Fibroblast of lung (primary cell): Measurements from ENCODE around the gene LCE3C. TPM values are rescaled to one million over a fixed set of nuclear protein-coding genes. Genes with fewer than 3 reads are reported as not detected.

Experiments
- DNase-seq, 2 donors: peaks; one replicate each; pipeline versions ENCODE4 v3.0.0 to v3.0.0-alpha.2; 2010; ENCODE audit warnings: low read depth in 2 of 2
- H2AFZ ChIP-seq: 2 replicates; pipeline ENCODE4 v1.5.1; 2012; ENCODE audit warnings: low read length, control low read depth, inconsistent platforms
- H3K27ac ChIP-seq: 2 replicates; pipeline ENCODE4 v1.5.1; 2011; ENCODE audit warnings: low read length, control low read depth; ENCODE audit not compliant: insufficient read depth
- H3K27me3 ChIP-seq: 2 replicates; pipeline ENCODE4 v1.5.1; 2011; ENCODE audit warnings: mild to moderate bottlenecking, low read length; ENCODE audit not compliant: control insufficient read depth, insufficient read depth
- H3K36me3 ChIP-seq: 2 replicates; pipeline ENCODE4 v1.5.1; 2011; ENCODE audit warnings: low read length; ENCODE audit not compliant: control insufficient read depth, insufficient read depth
- H3K4me1 ChIP-seq: 2 replicates; pipeline ENCODE4 v1.5.1; 2011; ENCODE audit warnings: low read length; ENCODE audit not compliant: control insufficient read depth, insufficient read depth; ENCODE audit errors: extremely low read depth
- H3K4me2 ChIP-seq: 2 replicates; pipeline ENCODE4 v1.5.1; 2011; ENCODE audit warnings: low read length, control low read depth; ENCODE audit not compliant: insufficient read depth; ENCODE audit errors: extremely low read depth
- H3K4me3 ChIP-seq, 4 experiments: fragments of 200-600 bp in 1 of 4; sonication (generic) in 1 of 4; replicated peaks in 1 of 4; 2 replicates each; pipeline ENCODE4 v1.5.1; 2011 to 2016; ENCODE audit warnings: low read length in 4 of 4, low read depth in 3 of 4, mild to moderate bottlenecking in 3 of 4, control low read depth in 2 of 4, inconsistent platforms in 1 of 4, mixed read lengths in 1 of 4; ENCODE audit not compliant: insufficient read depth in 1 of 4; ENCODE audit errors: control extremely low read depth in 1 of 4
- H3K79me2 ChIP-seq: 2 replicates; pipeline ENCODE4 v1.5.1; 2012; ENCODE audit warnings: mild to moderate bottlenecking, low read length, inconsistent platforms; ENCODE audit not compliant: control insufficient read depth, insufficient read depth
- H3K9ac ChIP-seq: 2 replicates; pipeline ENCODE4 v1.5.1; 2011; ENCODE audit warnings: mild to moderate bottlenecking, low read length, control low read depth; ENCODE audit not compliant: insufficient read depth
- H3K9me3 ChIP-seq: 2 replicates; pipeline ENCODE4 v1.5.1; 2012; ENCODE audit warnings: low read depth, low read length; ENCODE audit not compliant: control insufficient read depth, insufficient read depth
- H4K20me1 ChIP-seq: 2 replicates; pipeline ENCODE4 v1.5.1; 2011; ENCODE audit warnings: low read length; ENCODE audit not compliant: control insufficient read depth, insufficient read depth; ENCODE audit errors: extremely low read depth
- CTCF ChIP-seq, 2 donors: IDR thresholded peaks in 1 of 2; conservative IDR thresholded peaks in 1 of 2; 1 replicate in 1 of 2; 2 replicates in 1 of 2; pipeline ENCODE4 v1.5.1; 2011 to 2012; ENCODE audit warnings: low read length in 2 of 2, control low read depth in 1 of 2, inconsistent platforms in 1 of 2, low read depth in 1 of 2, mild to moderate bottlenecking in 1 of 2
- EZH2 ChIP-seq: IDR thresholded peaks from 2 replicates; pipeline ENCODE4 v1.5.1; 2012; ENCODE audit warnings: low read length, control low read depth, mild to moderate bottlenecking; ENCODE audit errors: missing control alignments
- polyA minus RNA-seq: library from RNA; depleted of rRNA, polyadenylated mRNA; stranded (reverse); fragments of >200 nt; gene quantifications from 2 replicates; pipeline ENCODE4 v1.2.3, GENCODE V29; 2011; ENCODE audit warnings: low replicate concordance
- polyA plus RNA-seq, 2 donors: library from polyadenylated mRNA; depleted of rRNA in 1 of 2; stranded (reverse) in 1 of 2; unstranded in 1 of 2; fragments of >200 nt; gene quantifications; 2 replicates each; pipeline ENCODE4 v1.2.1, GENCODE V29; 2011 to 2012; ENCODE audit warnings: missing spikeins in 1 of 2
- total RNA-seq: library from RNA; depleted of rRNA; stranded (reverse); fragments of >200 nt; gene quantifications from 2 replicates; pipeline ENCODE4 v1.2.1, GENCODE V29; 2014

LCE3C gene
- total RNA-seq (not detected in 2 replicates), polyA plus RNA-seq (not detected in 2 replicates), polyA minus RNA-seq (not detected in 2 replicates)
- not detected in 2 replicates for polyA plus RNA-seq (2012)

GRCh38 chr1:152599934-152600333, at the start of gene LCE3C:
LCE3C (plus strand) TSS chr1:152600234; CDS start chr1:152600732, 498 bp downstream.
- Histone ChIP-seq H3K4me1 (no peaks in the 10 kb centered on the region), H4K20me1 (no peaks in the 10 kb centered on the region), H3K4me2 (no peak within 1 kb of the TSS), H2AFZ (no peak within 1 kb of the TSS), H3K27me3 (no peaks in the 10 kb centered on the region), H3K27ac (no peak within 1 kb of the TSS), H3K4me3 (no peak within 1 kb of the TSS), H3K9ac (no peak within 1 kb of the TSS), H3K36me3 (no peaks in the 10 kb centered on the region), H3K79me2 (no peaks in the 10 kb centered on the region), H3K9me3 (no peaks in the 10 kb centered on the region)
- no peak for TF ChIP-seq EZH2
- no peak for TF ChIP-seq CTCF (conservative IDR thresholded peaks at IDR 0.05 in 1 of 2, IDR thresholded peaks at IDR 0.05 in 1 of 2; ENCODE audit: low read depth in 1 of 2, low read length in 2 of 2)
- DNase-seq: no peak

- Histone ChIP-seq H3K9ac (no peak overlapping the region), H3K36me3 (no peaks in the 10 kb centered on the region), H3K27ac (no peak overlapping the region), H3K79me2 (no peaks in the 10 kb centered on the region), H3K4me1 (no peaks in the 10 kb centered on the region), H2AFZ (no peak overlapping the region), H4K20me1 (no peaks in the 10 kb centered on the region), H3K4me2 (no peak overlapping the region), H3K27me3 (no peaks in the 10 kb centered on the region), H3K9me3 (no peaks in the 10 kb centered on the region), H3K4me3 (no peak overlapping the region)
- TF ChIP-seq CTCF (conservative IDR thresholded peaks at IDR 0.05 in 1 of 2, IDR thresholded peaks at IDR 0.05 in 1 of 2; ENCODE audit: low read depth in 1 of 2, low read length in 2 of 2) (no peak), EZH2 (no peak)
- DNase-seq: no peak
Measured at GRCh38 chr1:152565115-152565514, 34.9 kb upstream of the LCE3C start.

- Histone ChIP-seq H3K79me2 (no peaks in the 10 kb centered on the region), H3K27ac (no peak overlapping the region), H3K36me3 (no peaks in the 10 kb centered on the region), H3K4me1 (no peaks in the 10 kb centered on the region), H4K20me1 (no peaks in the 10 kb centered on the region), H3K4me3 (no peak overlapping the region), H3K9ac (no peak overlapping the region), H2AFZ (no peak overlapping the region), H3K9me3 (no peaks in the 10 kb centered on the region), H3K27me3 (no peaks in the 10 kb centered on the region), H3K4me2 (no peak overlapping the region)
- TF ChIP-seq EZH2 (no peak), CTCF (conservative IDR thresholded peaks at IDR 0.05 in 1 of 2, IDR thresholded peaks at IDR 0.05 in 1 of 2; ENCODE audit: low read depth in 1 of 2, low read length in 2 of 2) (no peak)
- no peak for DNase-seq
Measured at GRCh38 chr1:152565535-152566215, 34.4 kb upstream of the LCE3C start.
